Measurements from ENCODE around the gene LZTS2.

Gene LZTS2

GRCh38 chr10:100986952-100987684, 12.5 kb upstream of the LZTS2 start, which contains the start of the genes MRPL43 and TWNK:
TSS of gene MRPL43 (minus strand) at chr10:100987497. CDS start at chr10:100987443, 54 bp downstream.
TSS of gene TWNK (plus strand) at chr10:100987543. CDS start at chr10:100988211, 668 bp downstream.
- H3F3A ChIP-seq (ENCODE audit: insufficient read depth, low read length): no peaks in the 10 kb centered on the region
- peak within 1 kb of the TSS; percentile 88 for H3K4me3 ChIP-seq (ENCODE audit: low read depth, low read length, poor library complexity, severe bottlenecking)
- H3K27ac ChIP-seq (ENCODE audit: low read depth, low read length, poor library complexity, severe bottlenecking): peak within 1 kb of the TSS; percentile 79
- peaks cover 15% of the 10 kb centered on the region for H3K79me2 ChIP-seq (ENCODE audit: insufficient read depth, low read length)
- H3K9me3 ChIP-seq (ENCODE audit: low read length): no peaks in the 10 kb centered on the region
- TF ChIP-seq CTCF (IDR thresholded peaks at IDR 0.05; ENCODE audit: low read length): no peak
- no peak for TF ChIP-seq EZH2 (IDR thresholded peaks at IDR 0.05; ENCODE audit: borderline replicate concordance, low read length)
- H2AFZ ChIP-seq (ENCODE audit: low read length): no peak within 1 kb of the TSS
- no peaks in the 10 kb centered on the region for H3K27me3 ChIP-seq (ENCODE audit: insufficient read depth, low read length)
- H3K4me1 ChIP-seq (ENCODE audit: insufficient read depth, low read length, severe bottlenecking): peaks cover 16% of the 10 kb centered on the region
- H3K9ac ChIP-seq (ENCODE audit: low read length): peak within 1 kb of the TSS; percentile 86
- peak within 1 kb of the TSS; percentile 95 for H3K4me2 ChIP-seq (ENCODE audit: low read length)
- no peaks in the 10 kb centered on the region for H4K20me1 ChIP-seq (ENCODE audit: insufficient read depth, low read length)
- peaks cover 30% of the 10 kb centered on the region for H3K36me3 ChIP-seq (ENCODE audit: insufficient read depth, low read length)
- H3K9me2 ChIP-seq (ENCODE audit: low read depth, low read length): no peaks in the 10 kb centered on the region

- no peaks in the 10 kb centered on the region for H3F3A ChIP-seq (ENCODE audit: insufficient read depth, low read length)
- H2AFZ ChIP-seq (ENCODE audit: low read length): no peak overlapping the region
- peaks cover 30% of the 10 kb centered on the region for H3K36me3 ChIP-seq (ENCODE audit: insufficient read depth, low read length)
- peaks cover 16% of the 10 kb centered on the region for H3K4me1 ChIP-seq (ENCODE audit: insufficient read depth, low read length, severe bottlenecking)
- H3K9ac ChIP-seq (ENCODE audit: low read length): peak overlapping the region; percentile 86
- H3K27ac ChIP-seq (ENCODE audit: low read depth, low read length, poor library complexity, severe bottlenecking): peak overlapping the region; percentile 79
- no peaks in the 10 kb centered on the region for H3K9me3 ChIP-seq (ENCODE audit: low read length)
- H3K27me3 ChIP-seq (ENCODE audit: insufficient read depth, low read length): no peaks in the 10 kb centered on the region
- peaks cover 15% of the 10 kb centered on the region for H3K79me2 ChIP-seq (ENCODE audit: insufficient read depth, low read length)
- H3K4me2 ChIP-seq (ENCODE audit: low read length): peak overlapping the region; percentile 95
- H4K20me1 ChIP-seq (ENCODE audit: insufficient read depth, low read length): no peaks in the 10 kb centered on the region
- H3K9me2 ChIP-seq (ENCODE audit: low read depth, low read length): no peaks in the 10 kb centered on the region
- peak overlapping the region; percentile 88 for H3K4me3 ChIP-seq (ENCODE audit: low read depth, low read length, poor library complexity, severe bottlenecking)
- TF ChIP-seq CTCF (IDR thresholded peaks at IDR 0.05; ENCODE audit: low read length) (no peak), EZH2 (IDR thresholded peaks at IDR 0.05; ENCODE audit: borderline replicate concordance, low read length) (no peak)
Observed at GRCh38 chr10:100987685-100988049, 11.9 kb upstream of the LZTS2 start.

GRCh38 chr10:100988166-100988565, 11.4 kb upstream of the LZTS2 start:
- no peaks in the 10 kb centered on the region for H3K9me3 ChIP-seq (ENCODE audit: low read length)
- H4K20me1 ChIP-seq (ENCODE audit: insufficient read depth, low read length): no peaks in the 10 kb centered on the region
- peak overlapping the region; percentile 95 for H3K4me2 ChIP-seq (ENCODE audit: low read length)
- peak overlapping the region; percentile 88 for H3K4me3 ChIP-seq (ENCODE audit: low read depth, low read length, poor library complexity, severe bottlenecking)
- TF ChIP-seq EZH2 (IDR thresholded peaks at IDR 0.05; ENCODE audit: borderline replicate concordance, low read length): no peak
- TF ChIP-seq CTCF (IDR thresholded peaks at IDR 0.05; ENCODE audit: low read length): no peak
- H3K9me2 ChIP-seq (ENCODE audit: low read depth, low read length): no peaks in the 10 kb centered on the region
- H3K79me2 ChIP-seq (ENCODE audit: insufficient read depth, low read length): peaks cover 15% of the 10 kb centered on the region
- no peaks in the 10 kb centered on the region for H3K27me3 ChIP-seq (ENCODE audit: insufficient read depth, low read length)
- peaks cover 32% of the 10 kb centered on the region for H3K36me3 ChIP-seq (ENCODE audit: insufficient read depth, low read length)
- no peak overlapping the region for H3K27ac ChIP-seq (ENCODE audit: low read depth, low read length, poor library complexity, severe bottlenecking)
- no peak overlapping the region for H2AFZ ChIP-seq (ENCODE audit: low read length)
- H3K4me1 ChIP-seq (ENCODE audit: insufficient read depth, low read length, severe bottlenecking): peaks cover 16% of the 10 kb centered on the region
- H3K9ac ChIP-seq (ENCODE audit: low read length): peak overlapping the region; percentile 86
- H3F3A ChIP-seq (ENCODE audit: insufficient read depth, low read length): no peaks in the 10 kb centered on the region
